Hepatocyte (in vitro differentiated cells): ENCODE results near the gene PAX4.

Experiments
- EZH2 ChIP-seq: fragments of 200-600 bp; sonication (generic); IDR thresholded peaks from 2 replicates; pipeline ENCODE4 v1.6.1; 2016; ENCODE audit warnings: antibody characterized with exemption, mild to moderate bottlenecking, borderline replicate concordance
- EZH2phosphoT487 ChIP-seq: fragments of 200-600 bp; sonication (generic); IDR thresholded peaks from one replicate; pipeline ENCODE4 v1.6.1; 2018; ENCODE audit warnings: antibody characterized with exemption, mild to moderate bottlenecking, low read depth, moderate library complexity; ENCODE audit not compliant: unreplicated experiment, severe bottlenecking
- TF ChIP-seq, protein P1 (sequence below): fragments of 200-600 bp; sonication (generic); IDR thresholded peaks from 2 replicates; pipeline ENCODE4 v1.5.1; 2016; ENCODE audit warnings: antibody characterized with exemption, mild to moderate bottlenecking; ENCODE audit not compliant: poor library complexity

DNA sequence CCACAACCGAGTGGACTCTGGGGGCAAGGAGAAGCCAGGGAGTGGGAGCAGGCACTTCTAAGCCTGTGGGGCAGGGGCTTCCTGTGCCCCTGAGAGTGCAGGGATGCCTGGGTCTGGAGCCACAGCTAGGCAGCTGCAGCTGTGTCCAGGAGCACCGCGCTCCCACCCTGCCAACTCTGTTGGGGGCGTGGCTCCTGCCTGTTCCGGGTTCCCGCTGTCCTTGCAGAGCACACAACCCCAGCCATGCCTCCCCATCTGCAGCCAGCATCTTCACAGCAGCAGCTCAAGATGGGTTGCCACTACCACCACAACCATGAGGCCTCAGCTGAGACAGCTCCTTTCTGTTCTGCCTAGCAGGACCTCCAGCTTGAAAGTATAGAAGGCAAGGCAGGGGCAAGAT, 8.6 kb downstream of the PAX4 start:
- no peak for TF ChIP-seq EZH2
- TF ChIP-seq, protein P1, sequence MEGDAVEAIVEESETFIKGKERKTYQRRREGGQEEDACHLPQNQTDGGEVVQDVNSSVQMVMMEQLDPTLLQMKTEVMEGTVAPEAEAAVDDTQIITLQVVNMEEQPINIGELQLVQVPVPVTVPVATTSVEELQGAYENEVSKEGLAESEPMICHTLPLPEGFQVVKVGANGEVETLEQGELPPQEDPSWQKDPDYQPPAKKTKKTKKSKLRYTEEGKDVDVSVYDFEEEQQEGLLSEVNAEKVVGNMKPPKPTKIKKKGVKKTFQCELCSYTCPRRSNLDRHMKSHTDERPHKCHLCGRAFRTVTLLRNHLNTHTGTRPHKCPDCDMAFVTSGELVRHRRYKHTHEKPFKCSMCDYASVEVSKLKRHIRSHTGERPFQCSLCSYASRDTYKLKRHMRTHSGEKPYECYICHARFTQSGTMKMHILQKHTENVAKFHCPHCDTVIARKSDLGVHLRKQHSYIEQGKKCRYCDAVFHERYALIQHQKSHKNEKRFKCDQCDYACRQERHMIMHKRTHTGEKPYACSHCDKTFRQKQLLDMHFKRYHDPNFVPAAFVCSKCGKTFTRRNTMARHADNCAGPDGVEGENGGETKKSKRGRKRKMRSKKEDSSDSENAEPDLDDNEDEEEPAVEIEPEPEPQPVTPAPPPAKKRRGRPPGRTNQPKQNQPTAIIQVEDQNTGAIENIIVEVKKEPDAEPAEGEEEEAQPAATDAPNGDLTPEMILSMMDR: no peak
- no peak for TF ChIP-seq EZH2phosphoT487
